ENCODE measurements around the gene CRISPLD2. TPM values are rescaled to one million over a fixed set of nuclear protein-coding genes. Genes with fewer than 3 reads are reported as not detected.

CRISPLD2 gene
- total RNA-seq, 1 donor from 2014 or later: 9.0 TPM

GRCh38 chr16:84806256-84806889, 13.4 kb upstream of the CRISPLD2 start:
- peaks cover 12% of the 10 kb centered on the region for H3K9me3 Mint-ChIP-seq (ENCODE audit: unreplicated experiment)
- H3K4me3 Mint-ChIP-seq (ENCODE audit: unreplicated experiment): no peak overlapping the region
- H3K27ac Mint-ChIP-seq (ENCODE audit: unreplicated experiment): no peak overlapping the region
- no peak for TF ChIP-seq CTCF (IDR thresholded peaks at IDR 0.05; ENCODE audit: partially characterized antibody, unreplicated experiment)
- H3K27me3 Mint-ChIP-seq (ENCODE audit: unreplicated experiment): peaks cover 8% of the 10 kb centered on the region
- H3K4me1 Mint-ChIP-seq (ENCODE audit: low read depth, unreplicated experiment): no peaks in the 10 kb centered on the region
- peak; percentile 35 for DNase-seq
- peaks cover 5% of the 10 kb centered on the region for H3K36me3 Mint-ChIP-seq (ENCODE audit: unreplicated experiment)

GRCh38 chr16:84806890-84807258, 12.9 kb upstream of the CRISPLD2 start:
- Mint-ChIP-seq H3K36me3 (ENCODE audit: unreplicated experiment) (peaks cover 5% of the 10 kb centered on the region), H3K27me3 (ENCODE audit: unreplicated experiment) (peaks cover 8% of the 10 kb centered on the region), H3K4me3 (ENCODE audit: unreplicated experiment) (no peak overlapping the region), H3K9me3 (ENCODE audit: unreplicated experiment) (peaks cover 12% of the 10 kb centered on the region), H3K4me1 (ENCODE audit: low read depth, unreplicated experiment) (no peaks in the 10 kb centered on the region), H3K27ac (ENCODE audit: unreplicated experiment) (no peak overlapping the region)
- DNase-seq: no peak
- no peak for TF ChIP-seq CTCF (IDR thresholded peaks at IDR 0.05; ENCODE audit: partially characterized antibody, unreplicated experiment)

- Mint-ChIP-seq H3K36me3 (ENCODE audit: unreplicated experiment) (peaks cover 5% of the 10 kb centered on the region), H3K4me1 (ENCODE audit: low read depth, unreplicated experiment) (no peaks in the 10 kb centered on the region), H3K27me3 (ENCODE audit: unreplicated experiment) (peaks cover 7% of the 10 kb centered on the region), H3K9me3 (ENCODE audit: unreplicated experiment) (peaks cover 12% of the 10 kb centered on the region), H3K27ac (ENCODE audit: unreplicated experiment) (peak overlapping the region; percentile 22), H3K4me3 (ENCODE audit: unreplicated experiment) (no peak overlapping the region)
- no peak for DNase-seq
- TF ChIP-seq CTCF (IDR thresholded peaks at IDR 0.05; ENCODE audit: partially characterized antibody, unreplicated experiment): no peak
These were observed 12.0 kb upstream of the CRISPLD2 start for GRCh38 chr16:84807776-84808175.

- DNase-seq: no peak
- peaks cover 7% of the 10 kb centered on the region for H3K27me3 Mint-ChIP-seq (ENCODE audit: unreplicated experiment)
- peaks cover 5% of the 10 kb centered on the region for H3K36me3 Mint-ChIP-seq (ENCODE audit: unreplicated experiment)
- H3K4me1 Mint-ChIP-seq (ENCODE audit: low read depth, unreplicated experiment): no peaks in the 10 kb centered on the region
- no peak for TF ChIP-seq CTCF (IDR thresholded peaks at IDR 0.05; ENCODE audit: partially characterized antibody, unreplicated experiment)
- no peak overlapping the region for H3K4me3 Mint-ChIP-seq (ENCODE audit: unreplicated experiment)
- no peak overlapping the region for H3K27ac Mint-ChIP-seq (ENCODE audit: unreplicated experiment)
- peaks cover 8% of the 10 kb centered on the region for H3K9me3 Mint-ChIP-seq (ENCODE audit: unreplicated experiment)
These were observed 11.0 kb upstream of the CRISPLD2 start for GRCh38 chr16:84808826-84809225.

GRCh38 chr16:84810518-84811273, 9.1 kb upstream of the CRISPLD2 start:
- H3K9me3 Mint-ChIP-seq (ENCODE audit: unreplicated experiment): peaks cover 7% of the 10 kb centered on the region
- no peak for TF ChIP-seq CTCF (IDR thresholded peaks at IDR 0.05; ENCODE audit: partially characterized antibody, unreplicated experiment)
- no peak overlapping the region for H3K27ac Mint-ChIP-seq (ENCODE audit: unreplicated experiment)
- H3K27me3 Mint-ChIP-seq (ENCODE audit: unreplicated experiment): peaks cover 8% of the 10 kb centered on the region
- peaks cover 7% of the 10 kb centered on the region for H3K4me1 Mint-ChIP-seq (ENCODE audit: low read depth, unreplicated experiment)
- DNase-seq: no peak
- H3K36me3 Mint-ChIP-seq (ENCODE audit: unreplicated experiment): no peaks in the 10 kb centered on the region
- no peak overlapping the region for H3K4me3 Mint-ChIP-seq (ENCODE audit: unreplicated experiment)
